Tibial nerve (tissue), 4 donors: ENCODE measurements around the gene AP2A2. TPM values are rescaled to one million over a fixed set of nuclear protein-coding genes. Genes with fewer than 3 reads are reported as not detected.

Source experiments
- DNase-seq, 2 donors: peaks; one replicate each; pipeline ENCODE4 v3.0.0-alpha.2; 2019; ENCODE audit warnings: low spot score in 2 of 2
- H3K27ac ChIP-seq, 4 donors: fragments of 200-600 bp; sonication (generic) in 3 of 4; one replicate each; pipeline ENCODE4 v1.5.1; 2017 to 2019; ENCODE audit warnings: mild to moderate bottlenecking in 1 of 4
- H3K27me3 ChIP-seq, 2 donors: fragments of 200-600 bp; sonication (generic) in 1 of 2; one replicate each; pipeline versions ENCODE4 v1.5.1 to v1.6.0; 2017 to 2019
- H3K36me3 ChIP-seq, 3 donors: fragments of 200-600 bp; sonication (generic); one replicate each; pipeline ENCODE4 v1.5.1; 2018 to 2019
- H3K4me1 ChIP-seq, 4 donors: fragments of 200-600 bp; sonication (generic) in 3 of 4; one replicate each; pipeline ENCODE4 v1.5.1; 2017 to 2019
- H3K4me3 ChIP-seq, 4 donors: fragments of 200-600 bp; sonication (generic) in 3 of 4; one replicate each; pipeline ENCODE4 v1.5.1; 2017 to 2019; ENCODE audit warnings: mild to moderate bottlenecking in 1 of 4, moderate library complexity in 1 of 4
- H3K9me3 ChIP-seq, 4 donors: fragments of 200-600 bp; sonication (generic) in 3 of 4; one replicate each; pipeline ENCODE4 v1.5.1; 2017 to 2019
- CTCF ChIP-seq, 5 experiments: fragments of 200-600 bp in 3 of 5; fragments of 450-650 bp in 2 of 5; sonication (generic) in 3 of 5; IDR thresholded peaks; one replicate each; pipeline ENCODE4 v1.5.1; 2016 to 2019; ENCODE audit warnings: antibody characterized with exemption in 5 of 5, mild to moderate bottlenecking in 3 of 5, moderate library complexity in 2 of 5
- EP300 ChIP-seq, 2 donors: sonication (generic); formaldehyde crosslinking; IDR thresholded peaks; one replicate each; pipeline ENCODE4 v1.6.1; 2017; ENCODE audit warnings: antibody characterized with exemption in 2 of 2, mild to moderate bottlenecking in 1 of 2
- POLR2A ChIP-seq, 2 donors: fragments of 450-650 bp; IDR thresholded peaks; one replicate each; pipeline ENCODE4 v1.6.1; 2017; ENCODE audit warnings: antibody characterized with exemption in 2 of 2, mild to moderate bottlenecking in 2 of 2, moderate library complexity in 2 of 2
- WGBS, 2 donors: methylation state at CpG; one replicate each; pipeline ENCODE4 v1.1.5; 2018; 5-methylcytosine and 5-hydroxymethylcytosine counted together
- total RNA-seq, 4 donors: library from RNA; depleted of rRNA; stranded (reverse); fragments of >200 nt; gene quantifications; one replicate each; pipeline ENCODE4 v1.1.0, GENCODE V29; 2016

The AP2A2 gene
- total RNA-seq, 4 donors from 2014 or later: 70.8 to 136 (median 90.3) TPM

- peak in 1 of 2 donors; percentile 29 for TF ChIP-seq EP300 (IDR thresholded peaks at IDR 0.05)
- TF ChIP-seq POLR2A (IDR thresholded peaks at IDR 0.05): no peak
- no peak for TF ChIP-seq CTCF (IDR thresholded peaks at IDR 0.05)
- DNase-seq: no peak
- peak overlapping the region in 1 of 4 donors; percentile 3 for H3K4me3 ChIP-seq
- peaks cover 0 to 73% (median 35%) of the 10 kb centered on the region in 4 donors for H3K4me1 ChIP-seq
- H3K27me3 ChIP-seq: no peaks in the 10 kb centered on the region
- peak overlapping the region in 3 of 4 donors; percentile 50 to 74 (median 72) for H3K27ac ChIP-seq
- 32 to 39% methylated on average over 14 of the region's 14 CpGs for WGBS, 2 donors
- H3K36me3 ChIP-seq: peaks cover 0 to 6% (median 0%) of the 10 kb centered on the region in 3 donors
- no peaks in the 10 kb centered on the region for H3K9me3 ChIP-seq
These were observed 7.6 kb downstream of the AP2A2 start for GRCh38 chr11:933142-933851.

GRCh38 chr11:933936-934335, 8.3 kb downstream of the AP2A2 start:
- H3K27me3 ChIP-seq: no peaks in the 10 kb centered on the region
- WGBS, 2 donors: 80 to 87% methylated on average over 6 to 7 of the region's 7 CpGs
- H3K9me3 ChIP-seq: no peaks in the 10 kb centered on the region
- H3K27ac ChIP-seq: peak overlapping the region in 2 of 4 donors; percentile 72 to 74
- TF ChIP-seq CTCF (IDR thresholded peaks at IDR 0.05) (no peak), POLR2A (IDR thresholded peaks at IDR 0.05) (no peak)
- H3K36me3 ChIP-seq: peaks cover 0 to 4% (median 0%) of the 10 kb centered on the region in 3 donors
- peak overlapping the region in 1 of 4 donors; percentile 3 for H3K4me3 ChIP-seq
- no peak for DNase-seq
- peaks cover 0 to 72% (median 31%) of the 10 kb centered on the region in 4 donors for H3K4me1 ChIP-seq

- H3K36me3 ChIP-seq: peaks cover 0 to 4% (median 0%) of the 10 kb centered on the region in 3 donors
- no peaks in the 10 kb centered on the region for H3K27me3 ChIP-seq
- peak overlapping the region in 2 of 4 donors; percentile 24 to 74 for H3K27ac ChIP-seq
- no peak for DNase-seq
- no peak for TF ChIP-seq POLR2A (IDR thresholded peaks at IDR 0.05)
- no peak for TF ChIP-seq CTCF (IDR thresholded peaks at IDR 0.05)
- TF ChIP-seq EP300 (IDR thresholded peaks at IDR 0.05): no peak
- no peaks in the 10 kb centered on the region for H3K9me3 ChIP-seq
- 62 to 80% methylated on average over 6 of the region's 6 CpGs for WGBS, 2 donors
- H3K4me3 ChIP-seq: no peak overlapping the region
- H3K4me1 ChIP-seq: peaks cover 0 to 71% (median 28%) of the 10 kb centered on the region in 4 donors
These were observed 8.9 kb downstream of the AP2A2 start for GRCh38 chr11:934527-934926.

GRCh38 chr11:936199-936598, 10.5 kb downstream of the AP2A2 start:
- Histone ChIP-seq H3K4me1 (peaks cover 0 to 67% (median 28%) of the 10 kb centered on the region in 4 donors), H3K27me3 (no peaks in the 10 kb centered on the region), H3K9me3 (no peaks in the 10 kb centered on the region), H3K36me3 (peaks cover 0 to 4% (median 0%) of the 10 kb centered on the region in 3 donors), H3K4me3 (no peak overlapping the region), H3K27ac (no peak overlapping the region)
- DNase-seq: no peak
- WGBS, 2 donors: 95 to 98% methylated on average over 3 of the region's 3 CpGs
- TF ChIP-seq POLR2A (IDR thresholded peaks at IDR 0.05) (no peak), CTCF (IDR thresholded peaks at IDR 0.05) (no peak), EP300 (IDR thresholded peaks at IDR 0.05) (no peak)

- 81 to 84% methylated on average over 10 of the region's 10 CpGs for WGBS, 2 donors
- Histone ChIP-seq H3K4me3 (no peak overlapping the region), H3K4me1 (peaks cover 0 to 66% (median 17%) of the 10 kb centered on the region in 4 donors), H3K36me3 (peaks cover 0 to 4% (median 0%) of the 10 kb centered on the region in 3 donors), H3K9me3 (no peaks in the 10 kb centered on the region), H3K27ac (no peak overlapping the region), H3K27me3 (no peaks in the 10 kb centered on the region)
- no peak for DNase-seq
- no peak for TF ChIP-seq POLR2A (IDR thresholded peaks at IDR 0.05)
- no peak for TF ChIP-seq EP300 (IDR thresholded peaks at IDR 0.05)
- TF ChIP-seq CTCF (IDR thresholded peaks at IDR 0.05): no peak
These were observed 12.2 kb downstream of the AP2A2 start for GRCh38 chr11:937841-938261.
